Neural progenitor cell (in vitro differentiated cells): ENCODE measurements around the gene C17orf113. TPM values are rescaled to one million over a fixed set of nuclear protein-coding genes. Genes with fewer than 3 reads are reported as not detected.

ENCODE experiments used
- DNase-seq: peaks from one replicate; pipeline ENCODE4 v3.0.0-alpha.2; 2016; ENCODE audit warnings: low spot score
- H2AFZ ChIP-seq: fragments of 200-600 bp; sonication (generic); replicated peaks from 2 replicates; pipeline ENCODE4 v1.6.1; 2016; ENCODE audit warnings: antibody characterized with exemption
- H3F3A ChIP-seq: fragments of 200-600 bp; sonication (generic); 2 replicates; pipeline ENCODE4 v1.6.1; 2016; ENCODE audit warnings: antibody characterized with exemption, low read depth
- H3K27ac ChIP-seq: fragments of 200-600 bp; sonication (generic); 2 replicates; pipeline ENCODE4 v1.5.1; 2016; ENCODE audit warnings: mild to moderate bottlenecking
- H3K27me3 ChIP-seq: fragments of 200-600 bp; sonication (generic); 2 replicates; pipeline ENCODE4 v1.6.1; 2016; ENCODE audit warnings: mild to moderate bottlenecking, moderate library complexity
- H3K36me3 ChIP-seq: fragments of 200-600 bp; sonication (generic); 2 replicates; pipeline ENCODE4 v1.5.1; 2016
- H3K4me1 ChIP-seq: fragments of 200-600 bp; sonication (generic); 2 replicates; pipeline ENCODE4 v1.6.1; 2016; ENCODE audit warnings: mixed run types
- H3K4me2 ChIP-seq: fragments of 200-600 bp; sonication (generic); 2 replicates; pipeline ENCODE4 v1.6.1; 2016
- H3K4me3 ChIP-seq: fragments of 200-600 bp; sonication (generic); 2 replicates; pipeline ENCODE4 v1.5.1; 2016
- H3K79me2 ChIP-seq: fragments of 200-600 bp; sonication (generic); 2 replicates; pipeline ENCODE4 v1.6.1; 2016; ENCODE audit warnings: low read depth
- H3K9ac ChIP-seq: fragments of 200-600 bp; sonication (generic); 2 replicates; pipeline ENCODE4 v1.6.1; 2016
- H3K9me3 ChIP-seq: fragments of 200-600 bp; sonication (generic); 2 replicates; pipeline ENCODE4 v1.5.1; 2016; ENCODE audit warnings: low read depth
- H4K20me1 ChIP-seq: fragments of 200-600 bp; sonication (generic); 2 replicates; pipeline ENCODE4 v1.6.1; 2016; ENCODE audit warnings: low read depth
- H3K27ac Mint-ChIP-seq: 3 replicates; pipeline ENCODE4 v1.8.0; 2021; ENCODE audit warnings: mixed read lengths
- H3K27me3 Mint-ChIP-seq: 2 replicates; pipeline ENCODE4 v1.8.0; 2022; ENCODE audit warnings: low read depth, mild to moderate bottlenecking, inconsistent platforms, moderate library complexity, mixed read lengths; ENCODE audit not compliant: insufficient read depth
- H3K36me3 Mint-ChIP-seq: 3 replicates; pipeline ENCODE4 v1.8.0; 2021; ENCODE audit warnings: mixed read lengths
- H3K4me1 Mint-ChIP-seq: 3 replicates; pipeline ENCODE4 v1.8.0; 2021; ENCODE audit warnings: mixed read lengths
- H3K4me3 Mint-ChIP-seq: 3 replicates; pipeline ENCODE4 v1.8.0; 2021; ENCODE audit warnings: mild to moderate bottlenecking, moderate library complexity, mixed read lengths
- H3K9me3 Mint-ChIP-seq: 3 replicates; pipeline ENCODE4 v1.8.0; 2020; ENCODE audit warnings: mixed read lengths
- CTCF ChIP-seq: fragments of 200-600 bp; sonication (generic); IDR thresholded peaks from 2 replicates; pipeline ENCODE4 v1.5.1; 2017; ENCODE audit warnings: antibody characterized with exemption, mild to moderate bottlenecking
- EZH2 ChIP-seq: fragments of 200-600 bp; sonication (generic); IDR thresholded peaks from 2 replicates; pipeline ENCODE4 v1.6.1; 2017; ENCODE audit warnings: antibody characterized with exemption, mild to moderate bottlenecking, moderate library complexity
- EZH2phosphoT487 ChIP-seq: fragments of 200-600 bp; sonication (generic); IDR thresholded peaks from 2 replicates; pipeline ENCODE4 v1.6.1; 2017; ENCODE audit warnings: antibody characterized with exemption
- total RNA-seq: library from RNA; depleted of rRNA; stranded (reverse); fragments of >200 nt; gene quantifications from 2 replicates; pipeline ENCODE4 v1.2.3, GENCODE V29; 2015; ENCODE audit warnings: low replicate concordance

Gene C17orf113
- total RNA-seq, 1 donor from 2014 or later = 2.2 TPM

GRCh38 chr17:42055027-42055426, 4.6 kb upstream of the C17orf113 start:
- DNase-seq = peak; percentile 67
- H3K27me3 ChIP-seq = peaks cover 25% of the 10 kb centered on the region
- H3K4me1 ChIP-seq = peaks cover 30% of the 10 kb centered on the region
- Mint-ChIP-seq H3K9me3 (no peaks in the 10 kb centered on the region), H3K36me3 (no peaks in the 10 kb centered on the region), H3K4me1 (peaks cover 49% of the 10 kb centered on the region), H3K27me3 (peaks cover 25% of the 10 kb centered on the region), H3K4me3 (no peak overlapping the region), H3K27ac (peak overlapping the region; percentile 57)
- H2AFZ ChIP-seq = no peak overlapping the region
- H3K9me3 ChIP-seq = no peaks in the 10 kb centered on the region
- peak overlapping the region; percentile 61 for H3K4me2 ChIP-seq
- H3K27ac ChIP-seq = no peak overlapping the region
- peaks cover 31% of the 10 kb centered on the region for H3F3A ChIP-seq
- no peak overlapping the region for H3K9ac ChIP-seq
- no peaks in the 10 kb centered on the region for H3K36me3 ChIP-seq
- H4K20me1 ChIP-seq = no peaks in the 10 kb centered on the region
- TF ChIP-seq EZH2phosphoT487 (no peak), EZH2 (no peak), CTCF (no peak)
- H3K4me3 ChIP-seq = peak overlapping the region; percentile 7
- no peaks in the 10 kb centered on the region for H3K79me2 ChIP-seq

GRCh38 chr17:42053731-42054500, 3.5 kb upstream of the C17orf113 start:
- H3K4me2 ChIP-seq = peak overlapping the region; percentile 49
- no peak overlapping the region for H3K27ac ChIP-seq
- no peak overlapping the region for H3K4me3 ChIP-seq
- H3K27me3 ChIP-seq = peaks cover 25% of the 10 kb centered on the region
- H3K36me3 Mint-ChIP-seq = no peaks in the 10 kb centered on the region
- no peaks in the 10 kb centered on the region for H3K79me2 ChIP-seq
- no peak overlapping the region for H3K27ac Mint-ChIP-seq
- peaks cover 25% of the 10 kb centered on the region for H3K27me3 Mint-ChIP-seq
- TF ChIP-seq EZH2phosphoT487 (no peak), EZH2 (no peak)
- no peaks in the 10 kb centered on the region for H3K9me3 ChIP-seq
- no peaks in the 10 kb centered on the region for H4K20me1 ChIP-seq
- DNase-seq = no peak
- peaks cover 31% of the 10 kb centered on the region for H3F3A ChIP-seq
- no peak overlapping the region for H3K4me3 Mint-ChIP-seq
- peaks cover 30% of the 10 kb centered on the region for H3K4me1 ChIP-seq
- no peak overlapping the region for H3K9ac ChIP-seq
- peaks cover 56% of the 10 kb centered on the region for H3K4me1 Mint-ChIP-seq
- no peaks in the 10 kb centered on the region for H3K9me3 Mint-ChIP-seq
- no peaks in the 10 kb centered on the region for H3K36me3 ChIP-seq
- no peak overlapping the region for H2AFZ ChIP-seq

GRCh38 chr17:42052346-42052877, 2.0 kb upstream of the C17orf113 start:
- peaks cover 30% of the 10 kb centered on the region for H3K4me1 ChIP-seq
- H3K4me3 Mint-ChIP-seq = peak overlapping the region; percentile 27
- peaks cover 27% of the 10 kb centered on the region for H3K27me3 Mint-ChIP-seq

More at GRCh38 chr17:42052346-42052877, 2.0 kb upstream of the C17orf113 start:
- peaks cover 31% of the 10 kb centered on the region for H3F3A ChIP-seq
- no peaks in the 10 kb centered on the region for H3K36me3 ChIP-seq
- H4K20me1 ChIP-seq = no peaks in the 10 kb centered on the region
- no peaks in the 10 kb centered on the region for H3K36me3 Mint-ChIP-seq
- H3K9me3 Mint-ChIP-seq = no peaks in the 10 kb centered on the region
- no peak overlapping the region for H3K4me2 ChIP-seq
- peaks cover 56% of the 10 kb centered on the region for H3K4me1 Mint-ChIP-seq
- H3K27ac ChIP-seq = no peak overlapping the region
- no peak overlapping the region for H3K4me3 ChIP-seq
- DNase-seq = no peak
- no peaks in the 10 kb centered on the region for H3K9me3 ChIP-seq
- peaks cover 25% of the 10 kb centered on the region for H3K27me3 ChIP-seq
- TF ChIP-seq EZH2 (no peak), CTCF (no peak), EZH2phosphoT487 (no peak)
- no peaks in the 10 kb centered on the region for H3K79me2 ChIP-seq
- H2AFZ ChIP-seq = no peak overlapping the region
- no peak overlapping the region for H3K9ac ChIP-seq
- no peak overlapping the region for H3K27ac Mint-ChIP-seq
